C4-2B (cell line): ENCODE data around the gene OR52E8.

Experiments used
- H3K27ac ChIP-seq: fragments of 450-650 bp; 2 replicates; pipeline ENCODE4 v1.5.1; 2017
- ZFX ChIP-seq: fragments of 450-650 bp; IDR thresholded peaks from 2 replicates; pipeline ENCODE4 v1.6.1; 2017
- TF ChIP-seq, protein P1 (sequence below): fragments of 450-650 bp; conservative IDR thresholded peaks from 2 replicates; pipeline ENCODE4 v1.5.1; 2017; ENCODE audit warnings: mild to moderate bottlenecking

OR52E8 gene

DNA sequence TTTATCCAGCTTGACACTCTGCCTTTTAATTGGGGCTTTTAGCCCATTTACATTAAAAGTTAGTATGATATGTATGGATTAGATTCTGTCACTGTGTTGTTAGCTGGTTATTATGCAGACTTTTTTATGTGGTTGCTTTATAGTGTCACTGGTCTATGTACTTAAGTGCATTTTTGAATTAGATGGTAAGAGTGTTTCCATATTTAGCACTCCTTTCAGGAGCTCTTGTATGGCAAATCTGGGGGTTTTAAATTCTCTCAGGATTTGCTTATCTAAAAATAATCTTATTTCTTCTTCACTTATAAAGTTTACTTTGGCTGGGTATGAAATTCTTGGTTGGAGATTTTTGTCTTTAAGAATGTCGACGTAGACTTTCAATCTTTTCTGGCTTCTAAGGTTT, 19.8 kb downstream of the OR52E8 start:
- H3K27ac ChIP-seq = no peak overlapping the region
- TF ChIP-seq, protein P1, sequence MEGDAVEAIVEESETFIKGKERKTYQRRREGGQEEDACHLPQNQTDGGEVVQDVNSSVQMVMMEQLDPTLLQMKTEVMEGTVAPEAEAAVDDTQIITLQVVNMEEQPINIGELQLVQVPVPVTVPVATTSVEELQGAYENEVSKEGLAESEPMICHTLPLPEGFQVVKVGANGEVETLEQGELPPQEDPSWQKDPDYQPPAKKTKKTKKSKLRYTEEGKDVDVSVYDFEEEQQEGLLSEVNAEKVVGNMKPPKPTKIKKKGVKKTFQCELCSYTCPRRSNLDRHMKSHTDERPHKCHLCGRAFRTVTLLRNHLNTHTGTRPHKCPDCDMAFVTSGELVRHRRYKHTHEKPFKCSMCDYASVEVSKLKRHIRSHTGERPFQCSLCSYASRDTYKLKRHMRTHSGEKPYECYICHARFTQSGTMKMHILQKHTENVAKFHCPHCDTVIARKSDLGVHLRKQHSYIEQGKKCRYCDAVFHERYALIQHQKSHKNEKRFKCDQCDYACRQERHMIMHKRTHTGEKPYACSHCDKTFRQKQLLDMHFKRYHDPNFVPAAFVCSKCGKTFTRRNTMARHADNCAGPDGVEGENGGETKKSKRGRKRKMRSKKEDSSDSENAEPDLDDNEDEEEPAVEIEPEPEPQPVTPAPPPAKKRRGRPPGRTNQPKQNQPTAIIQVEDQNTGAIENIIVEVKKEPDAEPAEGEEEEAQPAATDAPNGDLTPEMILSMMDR = no peak
- no peak for TF ChIP-seq ZFX

DNA sequence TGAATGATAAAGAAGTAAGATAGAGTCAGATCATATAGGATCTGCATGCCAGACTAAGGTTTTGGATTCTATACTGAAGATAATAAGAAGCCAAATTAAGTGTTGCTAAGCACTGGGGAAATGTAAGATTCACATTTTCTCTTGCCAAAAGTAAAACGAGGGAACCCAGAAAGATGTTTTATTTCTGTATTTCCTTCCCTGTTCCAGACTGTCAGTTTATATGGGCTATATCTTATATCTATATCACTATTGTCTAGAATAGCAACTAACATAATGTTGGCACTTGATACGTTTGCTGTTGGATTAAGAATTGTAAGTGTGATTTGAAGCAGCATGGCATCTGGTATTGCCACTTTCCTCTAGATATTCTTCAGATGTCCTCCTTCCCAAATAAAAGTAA, 24.0 kb downstream of the OR52E8 start:
- H3K27ac ChIP-seq = no peak overlapping the region
- no peak for TF ChIP-seq ZFX
- TF ChIP-seq, protein P1 = no peak

DNA sequence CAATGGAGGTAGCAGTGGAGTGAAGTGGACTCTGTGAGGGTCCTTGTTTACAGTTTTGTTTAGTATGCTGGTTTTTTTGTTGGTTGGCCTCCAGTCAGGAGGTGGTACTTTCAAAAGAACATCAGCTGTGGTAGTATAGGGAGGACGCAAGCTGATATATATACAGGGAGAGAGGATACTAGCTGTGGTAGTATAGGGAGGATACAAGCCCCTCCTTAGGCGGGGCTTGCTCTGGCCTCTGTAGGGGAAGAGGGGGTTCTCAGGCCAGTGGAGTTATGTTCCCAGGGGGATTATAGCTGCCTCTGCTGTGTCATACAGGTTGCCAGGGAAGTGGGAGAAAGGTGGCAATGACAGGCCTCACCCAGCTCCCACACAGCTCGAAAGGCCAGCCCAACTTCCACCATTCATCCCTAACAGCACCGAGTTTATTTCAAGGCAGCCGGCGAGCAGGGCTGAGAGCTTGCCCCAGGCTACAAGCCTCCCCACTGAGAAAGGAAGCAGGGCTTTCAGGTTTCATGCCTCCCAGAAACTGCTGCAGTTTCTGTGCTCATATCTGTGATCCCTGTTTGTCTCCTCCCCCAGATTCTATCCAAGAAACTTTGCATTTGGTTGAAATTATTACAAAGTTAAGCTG, 26.2 kb downstream of the OR52E8 start:
- TF ChIP-seq, protein P1 = no peak
- TF ChIP-seq ZFX = no peak
- H3K27ac ChIP-seq = no peak overlapping the region

DNA sequence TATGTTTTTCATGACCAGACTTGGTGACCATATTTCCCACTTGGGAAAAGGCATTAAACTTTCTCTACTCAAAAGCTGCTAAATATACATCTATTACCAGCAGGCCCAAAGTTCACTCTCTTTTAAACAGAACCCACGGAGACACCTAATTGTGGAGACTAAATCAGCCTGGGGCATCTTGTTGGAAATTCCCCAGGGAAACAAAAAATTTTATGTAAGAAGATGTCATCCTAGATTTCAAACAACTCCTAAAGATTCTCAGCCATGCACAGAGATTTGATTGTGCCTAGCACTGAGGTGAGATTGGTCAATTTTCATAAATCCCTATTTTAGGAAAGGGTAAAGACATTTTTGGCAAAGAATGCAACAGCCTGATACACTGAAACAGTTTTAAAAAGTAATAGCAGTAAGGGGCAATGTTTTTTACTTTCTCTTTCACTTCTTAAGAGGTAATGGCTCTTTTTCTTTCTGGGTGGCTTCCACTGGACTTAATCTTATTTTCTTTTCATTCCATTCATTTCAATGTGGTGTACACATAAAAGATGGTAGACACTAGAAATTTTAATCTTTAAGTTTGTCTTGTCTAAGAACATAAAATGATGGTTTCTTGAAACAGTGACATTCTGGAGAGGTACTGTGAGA, 39.1 kb downstream of the OR52E8 start:
- TF ChIP-seq ZFX = no peak
- TF ChIP-seq, protein P1 = no peak
- no peak overlapping the region for H3K27ac ChIP-seq

DNA sequence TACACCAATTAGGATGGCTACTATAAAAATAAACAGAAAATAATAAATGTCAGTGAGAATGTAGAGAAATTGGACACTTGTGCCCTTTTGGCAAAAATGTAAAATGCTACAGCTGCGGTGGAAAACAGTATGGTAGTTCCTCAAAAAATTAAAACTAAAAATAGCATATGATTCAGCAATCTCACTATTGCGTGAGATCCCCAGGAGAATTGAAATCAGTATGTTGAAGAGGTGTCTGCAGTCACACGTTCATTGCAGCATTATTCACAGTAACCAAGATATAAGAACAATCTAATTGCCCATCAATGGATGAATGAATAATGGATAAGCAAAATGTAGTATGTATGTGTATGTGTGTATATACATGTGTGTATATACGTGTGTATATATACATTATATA, 42.0 kb downstream of the OR52E8 start:
- H3K27ac ChIP-seq = no peak overlapping the region

DNA sequence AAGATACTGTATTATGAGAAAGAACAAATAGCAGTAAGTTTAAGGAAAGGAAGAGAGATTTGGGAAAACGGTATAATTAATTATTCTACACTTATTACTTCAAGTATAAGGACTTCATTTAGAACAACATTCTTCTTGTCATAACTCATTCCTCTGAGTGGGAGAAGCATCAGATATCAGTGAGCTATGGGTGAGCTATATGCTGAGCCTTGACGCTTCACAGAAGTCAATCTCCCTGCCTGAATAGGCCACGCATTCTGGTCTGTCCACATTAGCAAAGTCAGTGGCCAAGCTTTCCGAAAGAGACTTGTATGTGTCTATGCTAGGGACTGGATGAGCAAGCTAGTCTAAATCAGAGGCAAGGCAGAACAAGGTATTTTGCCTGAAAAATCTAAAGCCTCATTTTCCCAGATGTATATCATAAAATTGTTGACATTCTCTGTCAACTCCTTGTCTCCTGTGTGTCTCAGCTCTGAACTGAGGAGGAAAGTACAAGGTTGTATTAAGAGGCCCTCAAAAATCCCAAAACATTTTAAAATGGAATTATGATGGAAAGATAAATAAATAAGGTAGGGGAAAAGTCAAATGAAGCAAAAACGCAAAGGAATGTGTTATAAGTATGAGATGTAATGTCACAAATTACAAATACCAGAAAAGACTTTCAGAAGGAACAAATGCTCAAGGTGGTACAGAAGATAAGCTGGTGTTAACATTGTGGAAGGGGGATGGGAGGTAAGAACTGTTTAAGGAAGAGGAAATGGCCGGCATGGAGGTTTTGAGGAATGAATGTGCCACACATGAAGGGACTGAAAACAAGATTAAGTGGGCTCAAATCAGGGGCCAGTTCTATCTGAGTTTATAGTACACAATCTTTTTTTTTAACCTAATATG, 47.3 kb downstream of the OR52E8 start:
- no peak overlapping the region for H3K27ac ChIP-seq
- no peak for TF ChIP-seq ZFX
- TF ChIP-seq, protein P1 = no peak

More for the DNA sequence above, 42.0 kb downstream of the OR52E8 start:
- TF ChIP-seq, protein P1 = no peak
- no peak for TF ChIP-seq ZFX

DNA sequence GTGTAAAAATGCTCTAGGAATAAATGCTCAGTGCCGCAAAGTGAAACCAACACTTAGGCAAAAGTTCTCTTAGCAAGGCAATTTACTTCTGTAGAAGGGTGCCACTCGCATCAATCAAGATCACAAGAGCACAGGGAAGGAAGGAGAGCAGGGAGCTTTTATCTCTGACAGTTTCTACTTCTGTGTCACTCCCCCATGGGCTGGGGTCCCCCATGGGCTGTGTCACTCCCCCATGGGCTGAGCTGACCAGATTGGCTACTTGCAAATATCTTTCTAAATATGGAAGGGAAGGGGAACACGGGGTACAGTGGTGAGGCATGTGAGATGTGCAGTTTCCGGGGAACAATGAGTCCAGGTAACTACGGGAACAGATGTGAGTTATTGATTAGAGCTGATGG, 48.4 kb downstream of the OR52E8 start:
- TF ChIP-seq, protein P1 = no peak
- TF ChIP-seq ZFX = no peak
- H3K27ac ChIP-seq = no peak overlapping the region
